Body of pancreas (tissue), 4 donors: ENCODE measurements around the gene IL1R1. TPM values are rescaled to one million over a fixed set of nuclear protein-coding genes. Genes with fewer than 3 reads are reported as not detected.
A peak's percentile ranks its signal among the peaks of the same experiment; 100 is the strongest.

ENCODE experiments used
- ATAC-seq: fragments of 150-250 bp; one replicate; pipeline ENCODE4 v1.9.1; 2016
- DNase-seq, 4 donors: peaks; one replicate each; pipeline ENCODE4 v3.0.0-alpha.2; 2019
- H3K27ac ChIP-seq, 4 donors: fragments of 200-600 bp; sonication (generic); 1 replicate in 3 of 4; 2 replicates in 1 of 4; pipeline versions ENCODE4 v1.5.1 to v1.6.1; 2016 to 2019; ENCODE audit warnings: mild to moderate bottlenecking in 1 of 4, mixed read lengths in 1 of 4, moderate library complexity in 1 of 4
- H3K27me3 ChIP-seq, 2 donors: fragments of 200-600 bp; sonication (generic); one replicate each; pipeline ENCODE4 v1.6.0; 2016; ENCODE audit warnings: mild to moderate bottlenecking in 1 of 2
- H3K36me3 ChIP-seq, 2 donors: fragments of 200-600 bp; sonication (generic); replicated peaks in 1 of 2; 2 replicates each; pipeline ENCODE4 v1.5.1; 2016; ENCODE audit warnings: low read depth in 2 of 2; ENCODE audit not compliant: insufficient read depth in 1 of 2
- H3K4me1 ChIP-seq: fragments of 200-600 bp; sonication (generic); one replicate; pipeline ENCODE4 v1.6.0; 2016
- H3K4me3 ChIP-seq, 2 donors: fragments of 200-600 bp; sonication (generic); 1 replicate in 1 of 2; 2 replicates in 1 of 2; pipeline ENCODE4 v1.5.1; 2016 to 2019
- H3K9me3 ChIP-seq, 3 donors: fragments of 200-600 bp; sonication (generic); 1 replicate in 2 of 3; 2 replicates in 1 of 3; pipeline ENCODE4 v1.5.1; 2016
- CTCF ChIP-seq, 7 experiments: fragments of 450-650 bp in 4 of 7; fragments of 200-600 bp in 3 of 7; sonication (generic) in 3 of 7; IDR thresholded peaks; one replicate each; pipeline ENCODE4 v1.5.1; 2016 to 2019; ENCODE audit warnings: antibody characterized with exemption in 7 of 7
- POLR2A ChIP-seq, 3 donors: fragments of 450-650 bp; IDR thresholded peaks; one replicate each; pipeline ENCODE4 v1.6.1; 2016; ENCODE audit warnings: antibody characterized with exemption in 3 of 3, mild to moderate bottlenecking in 2 of 3
- WGBS, 2 donors: methylation state at CpG; one replicate each; pipeline ENCODE4 v1.1.5; 2017; 5-methylcytosine and 5-hydroxymethylcytosine counted together
- intact Hi-C: fragments of 100-400 bp; cut with DNase I; formaldehyde crosslinking; loops from one replicate; pipeline ENCODE4 v1.15.1; 2023
- total RNA-seq, 2 donors: library from RNA; depleted of rRNA; stranded (reverse); fragments of >200 nt; gene quantifications; one replicate each; pipeline ENCODE4 v1.1.0, GENCODE V29; 2016

The IL1R1 gene
- total RNA-seq, 2 donors from 2014 or later, result 53.4 to 55.4 TPM

GRCh38 chr2:102154946-102155702 is 12.6 kb downstream of the IL1R1 start:
- H3K27me3 ChIP-seq, result no peaks in the 10 kb centered on the region
- H3K9me3 ChIP-seq, result no peaks in the 10 kb centered on the region
- H3K4me1 ChIP-seq, result peaks cover 64% of the 10 kb centered on the region
- ATAC-seq (peak; percentile 26), DNase-seq (peak in 1 of 4 donors; percentile 31)
- no peak for TF ChIP-seq POLR2A (IDR thresholded peaks at IDR 0.05)
- TF ChIP-seq CTCF (IDR thresholded peaks at IDR 0.05), result no peak
- WGBS, 2 donors, result 35 to 44% methylated on average over 7 of the region's 7 CpGs
- H3K27ac ChIP-seq, result peak overlapping the region; percentile 30 to 79 (median 76)
- no peak overlapping the region for H3K4me3 ChIP-seq
- no peaks in the 10 kb centered on the region for H3K36me3 ChIP-seq
- intact Hi-C loops, result no loop called here

- H3K36me3 ChIP-seq, result no peaks in the 10 kb centered on the region
- H3K4me3 ChIP-seq, result no peak overlapping the region
- peaks cover 64% of the 10 kb centered on the region for H3K4me1 ChIP-seq
- DNase-seq, result peak in 3 of 4 donors; percentile 59 to 76 (median 67)
- no peaks in the 10 kb centered on the region for H3K9me3 ChIP-seq
- WGBS, 2 donors, result 20 to 24% methylated on average over 5 to 6 of the region's 6 CpGs
- H3K27me3 ChIP-seq, result no peaks in the 10 kb centered on the region
- TF ChIP-seq CTCF (IDR thresholded peaks at IDR 0.05), result no peak
- no peak for TF ChIP-seq POLR2A (IDR thresholded peaks at IDR 0.05)
- intact Hi-C loops, result no loop called here
- ATAC-seq, result peak; percentile 78
- peak overlapping the region; percentile 30 to 79 (median 76) for H3K27ac ChIP-seq
These were observed 13.4 kb downstream of the IL1R1 start for GRCh38 chr2:102155703-102156515.

GRCh38 chr2:102158011-102158755 is 15.6 kb downstream of the IL1R1 start:
- Histone ChIP-seq H3K36me3 (no peaks in the 10 kb centered on the region), H3K4me3 (no peak overlapping the region), H3K27ac (no peak overlapping the region), H3K4me1 (peaks cover 68% of the 10 kb centered on the region), H3K27me3 (no peaks in the 10 kb centered on the region), H3K9me3 (no peaks in the 10 kb centered on the region)
- DNase-seq, result no peak
- no peak for TF ChIP-seq CTCF (IDR thresholded peaks at IDR 0.05)
- no peak for TF ChIP-seq POLR2A (IDR thresholded peaks at IDR 0.05)
- ATAC-seq, result no peak
- intact Hi-C loops, result no loop called here

- Histone ChIP-seq H3K4me3 (no peak overlapping the region), H3K4me1 (peaks cover 58% of the 10 kb centered on the region), H3K36me3 (no peaks in the 10 kb centered on the region), H3K27ac (peak overlapping the region in 2 of 4 donors; percentile 6 to 42), H3K27me3 (no peaks in the 10 kb centered on the region), H3K9me3 (no peaks in the 10 kb centered on the region)
- intact Hi-C loops, result no loop called here
- WGBS, 2 donors, result 17 to 47% methylated on average over 1 of the region's 1 CpG
- DNase-seq (no peak), ATAC-seq (no peak)
- TF ChIP-seq POLR2A (IDR thresholded peaks at IDR 0.05), result no peak
- no peak for TF ChIP-seq CTCF (IDR thresholded peaks at IDR 0.05)
These were observed 16.7 kb downstream of the IL1R1 start for GRCh38 chr2:102159295-102159694.
